ENCODE measurements around the gene TMPRSS9. TPM values are rescaled to one million over a fixed set of nuclear protein-coding genes. Genes with fewer than 3 reads are reported as not detected.

The TMPRSS9 gene
- total and polyA plus RNA-seq, 2 of the 13 experiments (the other 11 are each of a cell fraction or from before 2014, with no cell fraction given): 2.5 to 5.2 TPM

DNA sequence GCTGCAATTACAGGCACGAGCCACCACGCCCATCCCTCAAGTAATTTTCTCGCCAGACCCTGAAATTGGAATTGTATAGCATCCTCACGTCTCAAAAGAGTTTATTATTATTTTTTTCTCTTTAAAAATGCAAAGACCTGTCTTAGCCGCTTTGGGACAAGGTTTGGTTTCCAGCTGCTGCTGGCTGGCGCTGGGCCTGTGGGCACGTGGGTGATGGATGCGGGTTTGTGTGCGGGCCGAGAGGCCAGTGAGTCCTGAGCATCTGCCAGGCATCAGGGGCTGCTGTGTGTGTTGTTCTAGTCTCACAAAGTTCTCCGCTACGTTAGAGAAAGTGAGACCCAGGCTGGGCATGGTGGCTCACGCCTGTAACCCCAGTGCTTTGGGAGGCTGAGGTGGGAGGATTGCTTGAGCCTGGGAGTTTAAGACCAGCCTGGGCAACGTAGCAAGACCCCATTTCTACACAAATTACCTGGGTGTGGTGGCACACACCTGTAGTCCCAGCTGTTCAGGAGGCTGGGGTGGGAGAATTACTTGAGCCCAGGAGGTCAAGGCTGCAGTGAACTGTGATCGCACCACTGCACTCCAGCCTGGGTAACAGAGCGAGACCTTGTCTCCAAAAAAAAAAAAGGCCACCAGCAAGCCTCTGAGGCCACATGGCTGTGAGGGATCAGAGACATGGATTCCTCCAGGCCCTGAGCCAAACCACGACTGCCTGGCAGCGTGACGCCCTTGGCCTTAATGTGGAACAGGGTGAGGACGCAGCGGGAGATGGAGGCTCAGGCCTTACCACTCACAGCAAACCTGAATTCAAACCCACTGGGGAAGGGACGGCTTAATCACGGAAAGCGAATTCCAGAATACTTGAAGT is 4.7 kb upstream of the TMPRSS9 start:
- CTCF ChIA-PET (ENCODE audit: low intra/inter-chr PET ratio, low total read pairs): no interaction called here
- in situ Hi-C loops (cut with HindIII; ENCODE audit: extremely low pct_ligation_motif_present, low pct_unique_long_range_greater_than_20kb): no loop called here
- WGBS (ENCODE audit: low lambda C conversion rate): 89% methylated on average over 24 of the region's 24 CpGs

GRCh38 chr19:2356036-2356646 is 3.9 kb upstream of the TMPRSS9 start:
- BruUV-seq (replicated peaks): no TSS peak
- ChIA-PET POLR2A (no interaction called here), CTCF (ENCODE audit: low intra/inter-chr PET ratio, low total read pairs) (no interaction called here)
- Histone ChIP-seq H4K20me1 (ENCODE audit: insufficient read depth, low read length) (no peaks in the 10 kb centered on the region), H3K9me3 (ENCODE audit: low read length) (no peaks in the 10 kb centered on the region), H2AFZ (ENCODE audit: low read length) (no peak overlapping the region), H3K4me2 (ENCODE audit: low read depth, low read length) (no peak overlapping the region), H3K36me3 (replicated peaks in 1 of 2; ENCODE audit: control insufficient read depth in 1 of 2, insufficient read depth in 2 of 2, low read length in 2 of 2) (no peaks in the 10 kb centered on the region), H3K79me2 (ENCODE audit: insufficient read depth, low read length) (no peaks in the 10 kb centered on the region), H3K27me3 (ENCODE audit: control insufficient read depth in 1 of 2, insufficient read depth in 2 of 2, low read length in 2 of 2) (peaks cover 2 to 14% of the 10 kb centered on the region in 2 experiments; a peak in 4 of 5 replicates), H3K4me3 (replicated peaks in 1 of 3; ENCODE audit: insufficient read depth in 1 of 3, low read depth in 2 of 3, low read length in 3 of 3) (no peak overlapping the region), H3K27ac (ENCODE audit: extremely low read length, insufficient read depth, low read length) (no peak overlapping the region), H3K9ac (ENCODE audit: insufficient read depth, low read depth, low read length) (no peak overlapping the region), H3K4me1 (ENCODE audit: insufficient read depth, low read length) (no peaks in the 10 kb centered on the region)
- 42% methylated on average over 12 of the region's 21 CpGs for WGBS (ENCODE audit: low lambda C conversion rate)
- FAIRE-seq (no peak), DNase-seq (ENCODE audit: low spot score) (no peak), ATAC-seq (peak; percentile 44; the same call in 2 of the 3 replicates)
- intact Hi-C loops (cut with micrococcal nuclease; ENCODE audit: unreplicated experiment) (no loop called here), in situ Hi-C loops (cut with HindIII; ENCODE audit: extremely low pct_ligation_motif_present, low pct_unique_long_range_greater_than_20kb) (no loop called here)
- TF ChIP-seq CTCF (CRISPR knock-in tag; IDR thresholded peaks at IDR 0.05) (0 out of 2 replicates have a peak, but pooled peaks have one; percentile 8), RFX3 (CRISPR knock-in tag; IDR thresholded peaks at IDR 0.05) (no peak), TEF (CRISPR knock-in tag; IDR thresholded peaks at IDR 0.05) (no peak), SMARCC2 (IDR thresholded peaks at IDR 0.05) (no peak), EHMT2 (IDR thresholded peaks at IDR 0.05; ENCODE audit: borderline replicate concordance, low read depth, low read length) (no peak), ZNF33B (CRISPR knock-in tag; IDR thresholded peaks at IDR 0.05) (no peak), ATF7 (IDR thresholded peaks at IDR 0.05) (no peak), ATF7 (CRISPR knock-in tag; IDR thresholded peaks at IDR 0.05) (no peak), KDM2A (CRISPR knock-in tag; IDR thresholded peaks at IDR 0.05; ENCODE audit: borderline replicate concordance, low read depth) (0 out of 2 replicates have a peak, but pooled peaks have one; percentile 14), CAMTA2 (CRISPR knock-in tag; IDR thresholded peaks at IDR 0.05; ENCODE audit: borderline replicate concordance) (no peak), ZNF138 (CRISPR knock-in tag; IDR thresholded peaks at IDR 0.05; ENCODE audit: low read depth) (no peak), GABPA (IDR thresholded peaks at IDR 0.05; ENCODE audit: low read depth, low read length) (no peak), GABPA (CRISPR knock-in tag; IDR thresholded peaks at IDR 0.05; ENCODE audit: low read depth) (no peak)

More for the DNA sequence above, 4.7 kb upstream of the TMPRSS9 start:
- H4K20me1 ChIP-seq (ENCODE audit: insufficient read depth, low read length): no peaks in the 10 kb centered on the region
- no TSS peak for BruUV-seq (replicated peaks)
- DNase-seq (ENCODE audit: low spot score) (no peak), ATAC-seq (no peak), FAIRE-seq (no peak)
- no peak overlapping the region for H3K9ac ChIP-seq (ENCODE audit: insufficient read depth, low read depth, low read length)
- H3K27ac ChIP-seq (ENCODE audit: extremely low read length, insufficient read depth, low read length): no peak overlapping the region
- TF ChIP-seq ZSCAN20 (CRISPR knock-in tag; IDR thresholded peaks at IDR 0.05; ENCODE audit: borderline replicate concordance): no peak
- peak; percentile 76 for TF ChIP-seq ZNF121 (CRISPR knock-in tag; IDR thresholded peaks at IDR 0.05)
- POLR2A ChIA-PET: no interaction called here
- no peaks in the 10 kb centered on the region for H3K9me3 ChIP-seq (ENCODE audit: low read length)
- no peak overlapping the region for H3K4me2 ChIP-seq (ENCODE audit: low read depth, low read length)
- peaks cover 2 to 9% of the 10 kb centered on the region in 2 experiments; a peak in 4 of 5 replicates for H3K27me3 ChIP-seq (ENCODE audit: control insufficient read depth in 1 of 2, insufficient read depth in 2 of 2, low read length in 2 of 2)
- H3K4me3 ChIP-seq (replicated peaks in 1 of 3; ENCODE audit: insufficient read depth in 1 of 3, low read depth in 2 of 3, low read length in 3 of 3): no peak overlapping the region
- no peaks in the 10 kb centered on the region for H3K79me2 ChIP-seq (ENCODE audit: insufficient read depth, low read length)
- H3K4me1 ChIP-seq (ENCODE audit: insufficient read depth, low read length): no peaks in the 10 kb centered on the region
- intact Hi-C loops (cut with micrococcal nuclease; ENCODE audit: unreplicated experiment): no loop called here
- H3K36me3 ChIP-seq (replicated peaks in 1 of 2; ENCODE audit: control insufficient read depth in 1 of 2, insufficient read depth in 2 of 2, low read length in 2 of 2): no peaks in the 10 kb centered on the region
- H2AFZ ChIP-seq (ENCODE audit: low read length): no peak overlapping the region
